NCI-H1092 (cell line): ENCODE measurements around the gene YY1AP1.
"Not testable (repeated sequence)": the region's sequence is repeated elsewhere in the genome, so short reads cannot be mapped to it uniquely, and the experiment has no call there.

Source experiments
- DNase-seq: peaks from one replicate; lab custom pipeline; 2025; lab: John Stamatoyannopoulos, UW

The YY1AP1 gene

GRCh38 chr1:155688324-155689080 lies at the start of gene YY1AP1:
YY1AP1 (minus strand) TSS chr1:155688774; CDS start chr1:155680436, 8,338 bp downstream.
- peak; percentile 84 for DNase-seq

DNA sequence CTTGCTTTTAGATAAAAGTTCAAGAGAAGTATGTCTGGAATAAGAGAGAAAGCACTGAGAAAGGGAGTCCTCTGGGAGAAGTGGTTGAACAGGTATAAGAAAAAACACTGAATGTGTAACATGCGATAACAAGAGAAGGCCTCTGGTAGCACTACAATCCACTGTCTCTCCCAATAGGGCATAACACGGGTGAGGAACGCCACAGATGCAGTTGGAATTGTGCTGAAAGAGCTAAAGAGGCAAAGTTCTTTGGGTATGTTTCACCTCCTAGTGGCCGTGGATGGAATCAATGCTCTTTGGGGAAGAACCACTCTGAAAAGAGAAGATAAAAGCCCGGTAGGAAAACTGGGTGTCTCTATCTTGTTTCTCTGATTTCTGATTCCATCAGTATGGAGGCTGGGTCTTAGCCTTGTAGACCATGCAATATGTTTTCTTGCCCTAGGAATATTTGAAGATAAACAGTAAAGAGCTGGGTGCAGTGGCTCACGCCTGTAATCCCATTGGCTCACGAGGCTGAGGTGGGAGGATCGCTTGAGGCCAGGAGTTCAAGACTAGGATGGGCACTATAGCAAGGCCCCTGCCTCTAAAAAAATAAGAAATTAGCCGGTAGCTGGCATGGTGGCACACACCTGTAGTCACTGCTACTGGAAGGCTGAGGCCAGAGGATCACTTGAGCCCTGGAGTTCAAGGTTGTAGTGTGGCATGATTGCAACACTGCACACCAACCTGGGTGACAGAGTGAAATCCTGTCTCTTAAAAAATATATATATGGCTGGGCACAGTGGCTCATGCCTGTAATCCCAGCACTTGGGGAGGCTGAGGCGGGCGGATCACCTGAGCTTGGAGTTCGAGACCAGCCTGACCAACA lies 40.7 kb upstream of the YY1AP1 start:
- peak; percentile 22 for DNase-seq

GRCh38 chr1:155725142-155725541 lies 36.6 kb upstream of the YY1AP1 start:
- DNase-seq = no peak

DNA sequence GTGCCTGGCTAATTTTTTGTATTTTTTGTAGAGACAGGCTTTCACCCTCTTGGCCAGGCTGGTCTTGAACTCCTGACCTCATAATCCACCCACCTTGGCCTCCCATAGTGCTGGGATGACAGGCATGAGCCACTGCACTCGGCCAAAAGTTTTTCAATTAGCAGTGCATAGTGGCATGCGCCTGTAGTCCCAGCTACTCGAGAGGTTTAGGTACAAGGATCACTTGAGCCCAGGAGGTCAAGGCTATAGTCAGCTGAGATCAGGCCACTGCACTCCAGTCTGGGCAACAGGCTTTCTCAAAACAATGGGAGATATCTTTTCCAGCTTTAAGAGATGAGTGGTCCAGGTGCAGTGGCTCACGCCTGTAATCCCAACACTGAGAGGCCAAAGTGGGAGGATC lies 31.1 kb upstream of the YY1AP1 start:
- no peak for DNase-seq

DNA sequence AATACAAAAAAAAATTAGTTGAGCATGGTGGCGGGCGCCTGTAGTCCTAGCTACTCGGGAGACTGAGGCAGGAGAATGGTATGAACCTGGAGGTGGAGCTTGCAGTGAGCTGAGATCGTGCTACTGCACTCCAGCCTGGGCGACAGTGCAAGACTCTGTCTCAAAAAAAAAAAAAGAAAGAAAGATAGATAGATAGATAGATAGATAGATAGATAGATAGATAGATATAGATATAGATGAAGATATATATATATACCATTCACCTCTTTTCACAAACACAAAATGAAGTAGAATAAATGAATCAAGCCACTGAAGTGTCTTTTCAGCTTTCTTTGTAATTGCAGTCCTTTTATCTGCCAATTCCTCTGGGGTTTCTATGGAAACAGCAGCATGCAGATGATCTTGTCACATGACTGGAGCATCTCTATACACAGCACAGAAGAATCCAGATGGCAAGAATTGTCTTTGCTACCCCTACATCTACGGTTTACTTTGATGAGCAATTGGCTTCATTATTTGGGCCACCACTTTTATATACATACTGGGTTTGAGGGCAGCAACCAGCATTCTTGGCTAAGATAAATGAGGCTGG lies 30.0 kb upstream of the YY1AP1 start:
- not testable (repeated sequence) for DNase-seq

- DNase-seq = no peak
Observed at GRCh38 chr1:155717041-155717440, 28.5 kb upstream of the YY1AP1 start.

- no peak for DNase-seq
Observed at GRCh38 chr1:155715777-155716176, 27.2 kb upstream of the YY1AP1 start.

GRCh38 chr1:155715056-155715455 lies 26.5 kb upstream of the YY1AP1 start:
- not testable (repeated sequence) for DNase-seq

DNA sequence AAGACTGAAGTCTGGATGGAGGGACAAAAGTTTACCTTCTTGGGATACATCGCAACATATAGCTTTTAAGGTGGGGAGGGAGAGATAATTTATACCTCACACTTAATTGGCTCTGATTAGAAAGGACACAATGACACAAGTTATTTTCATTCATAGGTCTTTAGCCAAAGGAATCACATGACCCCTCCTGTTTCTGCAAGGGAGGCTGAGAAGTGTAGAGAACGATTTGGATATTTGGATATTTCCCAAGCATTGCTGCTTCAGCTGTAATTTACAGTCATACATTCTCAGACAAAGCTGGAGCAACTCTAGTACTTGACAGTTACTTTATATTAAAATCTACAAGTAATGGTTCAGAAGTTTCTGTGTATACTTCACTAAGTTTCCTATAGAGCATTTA lies 24.5 kb upstream of the YY1AP1 start:
- no peak for DNase-seq

GRCh38 chr1:155712636-155713035 lies 24.1 kb upstream of the YY1AP1 start:
- not testable (repeated sequence) for DNase-seq

GRCh38 chr1:155711457-155711856 lies 22.9 kb upstream of the YY1AP1 start:
- not testable (repeated sequence) for DNase-seq

DNA sequence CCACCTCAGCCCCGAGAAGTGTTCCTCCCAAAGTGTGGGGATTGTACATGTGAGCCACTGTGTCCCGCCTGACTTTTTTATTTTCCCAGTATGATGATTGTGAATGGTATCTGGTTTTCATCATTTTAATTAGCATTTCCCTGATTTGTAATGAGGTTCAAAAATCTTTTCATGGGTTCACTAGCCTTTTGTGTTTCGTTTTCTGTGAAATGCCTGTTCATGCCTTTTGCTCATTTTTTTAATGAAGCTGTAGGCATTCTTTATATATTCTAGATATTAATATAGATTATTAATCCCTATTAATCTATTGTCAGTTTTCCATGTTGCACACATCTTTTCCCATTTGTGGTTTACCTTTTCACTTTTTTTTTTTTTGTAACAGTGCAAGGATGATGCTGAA lies 20.8 kb upstream of the YY1AP1 start:
- DNase-seq = no peak

- DNase-seq = no peak
Observed at GRCh38 chr1:155706139-155706538, 17.6 kb upstream of the YY1AP1 start.

DNA sequence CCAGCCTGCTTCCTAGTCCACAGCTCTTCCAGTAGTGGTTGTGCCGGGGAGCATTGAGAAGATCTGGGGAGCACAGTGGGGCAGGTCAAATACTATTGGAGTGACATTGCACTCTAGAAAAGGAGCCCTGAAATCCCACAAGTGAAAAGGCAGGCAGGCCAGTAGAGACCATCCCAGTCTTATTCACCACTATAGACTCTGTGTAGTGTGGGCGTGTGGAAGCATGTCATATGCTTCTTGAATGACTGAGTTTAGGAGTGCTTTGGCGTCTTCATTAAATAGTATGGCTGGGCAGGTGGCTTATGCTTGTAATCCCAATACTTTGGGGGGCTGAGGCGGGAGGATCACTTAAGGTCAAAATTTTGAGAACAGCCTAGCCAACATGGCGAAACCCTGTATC lies 15.8 kb upstream of the YY1AP1 start:
- DNase-seq = not testable (repeated sequence)

DNA sequence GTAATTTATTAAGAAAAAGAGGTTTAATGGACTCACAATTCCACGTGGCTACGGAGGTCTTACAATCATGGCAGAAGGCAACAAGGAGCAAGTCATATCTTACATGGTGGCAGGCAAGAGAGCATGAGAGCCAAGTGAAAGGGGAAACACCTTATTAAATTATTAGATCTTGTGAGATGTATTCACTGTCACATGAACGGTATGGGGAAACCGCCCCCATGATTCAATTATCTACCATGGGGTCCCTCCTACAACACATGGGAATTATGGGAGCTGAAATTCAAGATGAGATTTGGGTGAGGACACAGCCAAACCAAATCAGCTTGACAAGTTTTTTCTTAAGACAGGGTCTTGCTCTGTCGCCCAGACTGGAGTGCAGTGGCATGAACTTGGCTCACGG lies 14.6 kb upstream of the YY1AP1 start:
- no peak for DNase-seq

DNA sequence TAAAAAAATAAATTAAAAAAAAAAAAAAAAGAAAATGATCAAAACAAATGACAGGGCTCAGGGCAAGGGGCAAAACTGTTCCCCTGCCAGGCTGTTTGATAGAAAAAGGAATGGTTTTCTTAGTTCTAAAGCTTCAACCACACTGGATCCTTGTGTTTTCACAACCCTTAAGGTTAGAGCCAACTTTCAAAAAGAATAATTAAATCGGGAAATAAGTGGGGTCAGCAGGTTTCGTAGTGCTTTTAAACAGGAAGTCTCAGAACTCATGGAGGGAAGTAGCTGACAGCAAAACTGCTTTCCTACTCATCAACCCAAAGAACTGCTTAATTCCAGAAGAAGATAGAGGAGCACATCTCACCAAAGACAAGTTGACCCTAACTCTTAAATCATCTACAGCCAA lies 13.1 kb upstream of the YY1AP1 start:
- not testable (repeated sequence) for DNase-seq

GRCh38 chr1:155699062-155699461 lies 10.5 kb upstream of the YY1AP1 start:
- DNase-seq = not testable (repeated sequence)

- no peak for DNase-seq
Observed at GRCh38 chr1:155698382-155699038, 9.9 kb upstream of the YY1AP1 start.

DNA sequence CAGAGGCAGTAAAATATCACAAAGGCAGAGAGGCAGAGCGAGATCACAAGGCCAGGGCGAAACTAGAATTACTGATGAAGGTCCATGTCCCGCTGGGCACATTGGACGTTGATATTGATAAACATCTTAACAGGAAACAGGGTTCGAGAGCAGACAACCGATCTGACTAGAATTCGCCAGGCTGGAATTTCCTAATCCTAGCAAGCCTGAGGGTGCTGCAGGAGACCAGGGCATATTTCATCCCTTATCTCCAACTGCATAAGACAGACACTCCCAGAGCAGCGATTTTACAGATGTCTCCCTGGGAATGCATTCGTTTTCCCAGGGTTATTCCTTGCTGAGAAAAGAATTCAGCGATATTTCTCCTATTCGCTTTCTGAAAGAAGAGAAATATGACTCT lies 9.0 kb upstream of the YY1AP1 start:
- not testable (repeated sequence) for DNase-seq

DNA sequence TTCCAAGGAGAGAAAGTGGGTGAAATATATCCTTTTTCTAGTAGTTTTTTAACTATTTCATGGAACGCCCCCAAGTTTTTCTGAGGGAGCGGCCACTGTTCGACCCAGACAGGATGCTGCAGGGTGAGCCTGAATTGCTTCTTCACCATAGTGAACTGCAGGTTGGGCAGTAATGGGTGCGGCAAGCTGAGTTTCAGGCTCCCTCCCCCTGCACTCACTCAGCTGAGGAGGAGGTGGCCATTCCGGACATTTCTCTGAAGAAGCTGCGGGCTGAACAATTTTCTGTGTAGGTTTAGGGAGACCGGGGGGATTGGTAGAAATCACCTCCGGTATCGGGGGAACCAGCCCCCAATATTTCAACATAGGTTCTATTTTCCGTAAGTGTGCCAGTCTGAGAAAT lies 8.5 kb upstream of the YY1AP1 start:
- no peak for DNase-seq

- DNase-seq = no peak
Observed at GRCh38 chr1:155696524-155696923, 8.0 kb upstream of the YY1AP1 start.

GRCh38 chr1:155695608-155696007 lies 7.0 kb upstream of the YY1AP1 start:
- DNase-seq = no peak
